ENCODE results near the gene REELD1. TPM values are rescaled to one million over a fixed set of nuclear protein-coding genes. Genes with fewer than 3 reads are reported as not detected.

Gene REELD1
- total RNA-seq, 2 experiments from 2014 or later: 1.7 to 2.0 TPM

DNA sequence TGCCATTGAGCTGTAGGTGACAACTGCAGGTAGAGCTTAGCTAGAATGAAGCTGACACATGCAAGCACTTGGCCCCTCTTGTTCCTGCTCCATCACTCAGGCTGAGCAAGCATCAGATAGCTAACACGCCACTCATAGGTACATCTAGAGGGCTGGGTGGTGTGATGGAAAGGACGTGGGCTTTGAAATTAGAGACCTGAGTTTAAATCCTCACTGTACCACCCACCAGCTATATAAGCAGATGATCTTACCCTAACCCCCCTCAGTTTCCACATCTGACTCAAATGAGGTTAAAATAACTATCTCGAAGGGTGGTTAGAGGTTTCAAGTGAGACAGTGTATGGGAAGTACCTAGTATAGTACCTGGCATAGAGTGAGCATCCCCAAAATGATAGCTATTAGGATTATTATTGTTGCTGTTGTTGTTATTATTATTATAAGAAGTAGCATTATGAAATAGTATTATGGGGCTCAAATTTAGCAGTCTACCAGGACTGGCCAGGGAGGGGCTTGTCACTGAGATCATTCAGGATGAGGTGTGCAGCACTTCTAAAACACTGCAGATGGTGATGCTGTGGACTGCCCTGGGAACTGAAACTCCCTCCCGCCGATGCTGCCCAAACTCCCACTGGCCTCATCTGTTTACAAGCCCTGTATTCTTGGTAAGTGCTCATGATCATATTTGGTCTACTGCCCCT lies 59.0 kb downstream of the REELD1 start:
- Histone ChIP-seq H3K36me3 (ENCODE audit: insufficient read depth, low read length) (no peaks in the 10 kb centered on the region), H3K4me3 (ENCODE audit: low read length) (no peak overlapping the region), H3K27me3 (ENCODE audit: control insufficient read depth in 1 of 2, insufficient read depth in 2 of 2, low read length in 2 of 2) (no peaks in the 10 kb centered on the region), H3K9me3 (ENCODE audit: control insufficient read depth in 1 of 2, insufficient read depth in 1 of 2, low read length in 2 of 2) (no peaks in the 10 kb centered on the region), H3K27ac (ENCODE audit: low read depth in 1 of 2, low read length in 2 of 2) (no peak overlapping the region), H3K4me1 (ENCODE audit: insufficient read depth, low read length) (no peaks in the 10 kb centered on the region)
- DNase-seq: no peak
- ATAC-seq (ENCODE audit: poor library complexity): no peak
- ChIA-PET POLR2A (interaction anchor here (0.7 kb wide), 1 partner anchor 449 kb away, joined by 3 read pairs; no protein-coding TSS in a partner anchor), CTCF (interaction anchor here (0.5 to 1.0 kb wide), 2 partner anchors 13 to 100 kb away, joined by 3 read pairs; no protein-coding TSS in a partner anchor)
- Mint-ChIP-seq H3K9me3 (no peaks in the 10 kb centered on the region), H3K27ac (no peak overlapping the region), H3K36me3 (ENCODE audit: low read depth) (no peaks in the 10 kb centered on the region), H3K4me1 (ENCODE audit: low read depth) (no peaks in the 10 kb centered on the region), H3K27me3 (no peaks in the 10 kb centered on the region), H3K4me3 (no peak overlapping the region)
- no peak for TF ChIP-seq CTCF (IDR thresholded peaks at IDR 0.05)
- intact Hi-C loops (cut with DNase I, micrococcal nuclease): no loop called here

DNA sequence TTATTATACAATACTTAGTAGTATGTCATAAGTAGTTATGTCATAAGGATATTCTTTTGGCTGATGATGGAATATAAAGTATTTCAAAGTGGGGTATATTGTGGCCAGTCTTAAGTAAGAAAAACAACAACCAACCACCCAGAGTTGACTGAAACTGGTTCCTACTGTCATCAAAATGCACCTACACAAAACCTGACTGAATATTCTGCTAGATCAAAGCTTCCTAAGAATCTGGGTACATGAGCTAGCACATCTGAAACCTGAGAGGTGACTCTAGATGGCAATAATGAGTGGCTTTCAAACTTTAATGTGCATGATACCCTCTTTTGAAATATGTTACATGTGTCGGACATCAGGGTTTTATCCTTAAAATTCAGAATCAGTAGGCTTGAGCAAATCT lies 60.4 kb downstream of the REELD1 start:
- CTCF ChIA-PET: no interaction called here
- POLR2A ChIA-PET: interaction anchor here (0.7 kb wide), 1 partner anchor 8 kb away, joined by 3 read pairs; no protein-coding TSS in a partner anchor
- no peak overlapping the region for H3K27ac ChIP-seq (ENCODE audit: low read depth in 1 of 2, low read length in 2 of 2)
- H3K4me1 ChIP-seq (ENCODE audit: insufficient read depth, low read length): no peaks in the 10 kb centered on the region
- no peaks in the 10 kb centered on the region for H3K9me3 ChIP-seq (ENCODE audit: control insufficient read depth in 1 of 2, insufficient read depth in 1 of 2, low read length in 2 of 2)
- no peak overlapping the region for H3K4me3 ChIP-seq (ENCODE audit: low read length)
- intact Hi-C loops (cut with DNase I, micrococcal nuclease): no loop called here
- H3K27me3 ChIP-seq (ENCODE audit: control insufficient read depth in 1 of 2, insufficient read depth in 2 of 2, low read length in 2 of 2): no peaks in the 10 kb centered on the region
- Mint-ChIP-seq H3K27me3 (no peaks in the 10 kb centered on the region), H3K36me3 (ENCODE audit: low read depth) (peaks cover 5% of the 10 kb centered on the region), H3K4me1 (ENCODE audit: low read depth) (no peaks in the 10 kb centered on the region), H3K9me3 (no peaks in the 10 kb centered on the region), H3K4me3 (no peak overlapping the region), H3K27ac (no peak overlapping the region)
- no peak for TF ChIP-seq CTCF (IDR thresholded peaks at IDR 0.05)
- DNase-seq (no peak), ATAC-seq (ENCODE audit: poor library complexity) (no peak)
- peaks cover 3% of the 10 kb centered on the region for H3K36me3 ChIP-seq (ENCODE audit: insufficient read depth, low read length)

DNA sequence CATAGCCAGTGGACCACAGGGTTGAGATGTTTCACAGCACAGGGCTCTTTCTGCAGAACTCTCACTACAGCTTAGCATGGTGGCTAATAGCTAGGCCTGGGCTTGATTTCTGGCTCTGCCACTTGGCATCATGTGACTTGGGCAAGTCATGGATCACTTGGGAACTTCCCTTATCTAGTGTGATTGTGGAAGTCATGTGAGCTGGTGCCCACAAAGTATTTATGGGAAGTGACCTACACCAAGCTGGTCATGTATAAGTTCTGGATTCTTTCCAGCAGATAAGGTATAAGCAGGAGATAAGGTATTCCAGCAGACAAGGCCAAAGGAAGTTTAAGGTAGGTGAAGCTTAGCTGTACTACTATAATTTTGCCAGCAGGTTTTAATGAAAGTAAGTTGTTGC lies 61.0 kb downstream of the REELD1 start:
- H3K36me3 ChIP-seq (ENCODE audit: insufficient read depth, low read length): peaks cover 4% of the 10 kb centered on the region

More for the DNA sequence above, 61.0 kb downstream of the REELD1 start:
- Histone ChIP-seq H3K9me3 (ENCODE audit: control insufficient read depth in 1 of 2, insufficient read depth in 1 of 2, low read length in 2 of 2) (no peaks in the 10 kb centered on the region), H3K27me3 (ENCODE audit: control insufficient read depth in 1 of 2, insufficient read depth in 2 of 2, low read length in 2 of 2) (no peaks in the 10 kb centered on the region), H3K27ac (ENCODE audit: low read depth in 1 of 2, low read length in 2 of 2) (no peak overlapping the region), H3K4me1 (ENCODE audit: insufficient read depth, low read length) (no peaks in the 10 kb centered on the region), H3K4me3 (ENCODE audit: low read length) (no peak overlapping the region)
- Mint-ChIP-seq H3K4me1 (ENCODE audit: low read depth) (no peaks in the 10 kb centered on the region), H3K27me3 (no peaks in the 10 kb centered on the region), H3K9me3 (no peaks in the 10 kb centered on the region), H3K4me3 (no peak overlapping the region), H3K36me3 (ENCODE audit: low read depth) (peaks cover 5% of the 10 kb centered on the region), H3K27ac (no peak overlapping the region)
- ATAC-seq (ENCODE audit: poor library complexity) (no peak), DNase-seq (peak in 1 of 14 experiments; percentile 6)
- TF ChIP-seq CTCF (IDR thresholded peaks at IDR 0.05): no peak
- ChIA-PET POLR2A (no interaction called here), CTCF (interaction anchor here (0.7 kb wide), 1 partner anchor 9 kb away, joined by 3 read pairs; no protein-coding TSS in a partner anchor)
- intact Hi-C loops (cut with DNase I, micrococcal nuclease): no loop called here
